SU-DHL-6 (cell line): ENCODE measurements around the gene IQCH.

ENCODE experiments used
- H2AFZ ChIP-seq: fragments of 200-600 bp; sonication (generic); 2 replicates; pipeline ENCODE4 v1.6.1; 2014; ENCODE audit warnings: low read depth, mild to moderate bottlenecking, moderate library complexity, mixed read lengths, antibody characterized with exemption, low read length; ENCODE audit not compliant: severe bottlenecking
- H3F3A ChIP-seq: fragments of 200-600 bp; shearing (Covaris generic); 2 replicates; pipeline ENCODE4 v1.6.0; 2016; ENCODE audit warnings: antibody characterized with exemption, mild to moderate bottlenecking; ENCODE audit not compliant: insufficient read depth
- H3K27ac ChIP-seq: fragments of 200-600 bp; sonication (generic); 2 replicates; pipeline ENCODE4 v1.5.1; 2016; ENCODE audit warnings: low read depth, mild to moderate bottlenecking, low read length, moderate library complexity, mixed read lengths
- H3K27me3 ChIP-seq: fragments of 200-600 bp; sonication (generic), shearing (Covaris generic); 2 replicates; pipeline ENCODE4 v1.6.0; 2014; ENCODE audit warnings: mild to moderate bottlenecking, low read length
- H3K36me3 ChIP-seq: fragments of 200-600 bp; sonication (generic); 2 replicates; pipeline ENCODE4 v1.6.1; 2014; ENCODE audit warnings: mild to moderate bottlenecking, low read length, mixed read lengths
- H3K4me2 ChIP-seq: fragments of 300-600, 200-600 bp; shearing (Covaris generic), sonication (generic); 2 replicates; pipeline ENCODE4 v1.6.0; 2014; ENCODE audit warnings: low read length, low read depth, mild to moderate bottlenecking; ENCODE audit not compliant: poor library complexity, severe bottlenecking
- H3K4me3 ChIP-seq: fragments of 200-600 bp; sonication (generic); 2 replicates; pipeline ENCODE4 v1.5.1; 2014; ENCODE audit warnings: antibody characterized with exemption, low read length, mild to moderate bottlenecking, mixed read lengths; ENCODE audit not compliant: insufficient read depth, poor library complexity, severe bottlenecking
- H3K79me2 ChIP-seq: fragments of 200-600 bp; sonication (generic); 2 replicates; pipeline ENCODE4 v1.6.1; 2014; ENCODE audit warnings: mild to moderate bottlenecking, low read length, moderate library complexity; ENCODE audit not compliant: insufficient read depth
- H3K9ac ChIP-seq: fragments of 200-600 bp; sonication (generic); 2 replicates; pipeline ENCODE4 v1.7.0; 2014; ENCODE audit warnings: mild to moderate bottlenecking, low read length
- H3K9me2 ChIP-seq: fragments of 200-600 bp; sonication (generic); replicated peaks from 2 replicates; pipeline ENCODE4 v1.6.1; 2014; ENCODE audit warnings: low read length; ENCODE audit not compliant: insufficient read depth
- H3K9me3 ChIP-seq: fragments of 200-600 bp; sonication (generic); 2 replicates; pipeline ENCODE4 v1.6.1; 2014; ENCODE audit warnings: low read length, mixed read lengths; ENCODE audit not compliant: insufficient read depth
- H4K20me1 ChIP-seq: fragments of 200-600 bp; sonication (generic); 2 replicates; pipeline ENCODE4 v1.6.1; 2014; ENCODE audit warnings: low read depth, mild to moderate bottlenecking, antibody characterized with exemption, low read length, moderate library complexity, mixed read lengths
- EZH2phosphoT487 ChIP-seq: fragments of 200-600 bp; sonication (generic), shearing (Covaris generic); conservative IDR thresholded peaks from 2 replicates; pipeline ENCODE4 v1.6.1; 2018; ENCODE audit warnings: mild to moderate bottlenecking, antibody characterized with exemption, low read length, moderate library complexity, mixed read lengths
- TF ChIP-seq, protein P1 (sequence below): fragments of 200-600 bp; sonication (generic); IDR thresholded peaks from one replicate; pipeline ENCODE4 v1.5.1; 2017; ENCODE audit warnings: antibody characterized with exemption, mild to moderate bottlenecking, low read length, moderate library complexity; ENCODE audit not compliant: insufficient read depth, poor library complexity, severe bottlenecking

Gene IQCH

DNA sequence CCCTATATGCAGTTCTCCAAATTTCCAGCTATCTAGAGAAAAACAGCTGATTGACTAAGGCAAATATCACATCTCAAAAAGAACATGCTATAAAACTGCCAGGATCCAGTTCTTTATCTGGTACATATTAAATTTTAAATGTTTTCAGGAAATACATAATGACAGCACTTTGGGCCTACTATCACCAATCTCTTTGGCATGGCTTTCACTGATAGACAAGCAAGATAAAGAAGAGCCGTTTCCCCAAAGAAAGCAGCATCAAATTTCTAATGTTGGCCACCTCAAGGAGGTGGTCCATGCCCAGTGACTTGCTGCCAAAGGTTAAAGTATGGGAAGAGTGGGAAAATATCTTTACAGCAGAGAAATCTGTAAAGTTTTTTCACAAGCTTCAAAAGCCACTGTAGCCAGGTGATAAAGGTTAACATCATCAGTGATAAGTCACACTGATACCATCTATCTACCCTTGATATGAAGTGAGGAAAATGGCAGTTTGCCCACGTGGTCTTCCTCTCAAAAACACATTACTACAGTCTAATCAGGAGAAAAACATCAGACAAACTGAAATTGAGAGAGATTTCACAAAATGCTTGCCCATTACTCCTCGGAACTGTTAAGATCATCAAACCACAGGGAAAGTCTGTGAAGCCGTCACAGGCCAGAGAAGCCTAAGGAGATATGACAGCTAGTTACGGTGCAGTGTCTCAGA lies 220.0 kb downstream of the IQCH start:
- no peaks in the 10 kb centered on the region for H3K79me2 ChIP-seq
- no peak overlapping the region for H3K9ac ChIP-seq

DNA sequence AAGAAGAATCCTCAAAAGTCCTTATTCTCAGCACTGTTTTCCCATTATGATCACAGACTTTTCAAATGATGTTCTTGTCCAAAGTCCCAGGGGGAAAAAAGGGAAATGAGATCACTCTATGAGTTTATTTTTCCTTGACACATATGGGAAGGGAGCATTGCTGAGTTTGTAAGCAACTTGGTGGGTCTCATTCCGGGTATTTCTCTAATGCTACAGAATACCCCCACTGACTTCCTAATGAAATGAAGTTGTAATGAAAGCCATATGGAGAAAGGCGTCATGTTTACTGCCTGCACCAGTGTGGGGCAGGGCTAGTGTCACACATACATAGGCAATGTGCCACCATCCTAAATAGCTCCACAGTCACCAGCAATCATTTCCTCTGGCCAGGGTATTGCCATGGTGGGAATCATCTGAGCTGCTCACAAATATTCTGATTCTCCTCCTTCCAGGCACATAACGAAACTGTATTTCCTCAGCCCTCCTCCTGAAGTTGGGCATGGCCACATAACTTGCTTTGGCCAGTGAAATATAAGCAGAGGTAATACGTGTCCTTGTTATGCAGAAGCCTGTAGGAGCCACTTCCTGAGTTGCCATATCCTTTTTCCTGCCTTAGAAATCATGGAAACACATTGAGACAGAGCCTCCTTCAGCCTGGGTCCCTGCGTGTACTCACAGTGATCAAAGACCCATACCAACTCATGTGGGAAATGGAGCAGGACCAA lies 225.4 kb downstream of the IQCH start:
- Histone ChIP-seq H2AFZ (no peak overlapping the region), H3K27ac (no peak overlapping the region), H3K4me3 (no peak overlapping the region)

More for the DNA sequence above, 220.0 kb downstream of the IQCH start:
- Histone ChIP-seq H3K4me2 (no peak overlapping the region), H2AFZ (no peak overlapping the region), H3F3A (no peaks in the 10 kb centered on the region), H3K4me3 (no peak overlapping the region), H3K9me3 (no peaks in the 10 kb centered on the region), H3K36me3 (no peaks in the 10 kb centered on the region), H3K27me3 (no peaks in the 10 kb centered on the region), H3K9me2 (no peaks in the 10 kb centered on the region), H3K27ac (no peak overlapping the region), H4K20me1 (no peaks in the 10 kb centered on the region)
- no peak for TF ChIP-seq EZH2phosphoT487
- TF ChIP-seq, protein P1, sequence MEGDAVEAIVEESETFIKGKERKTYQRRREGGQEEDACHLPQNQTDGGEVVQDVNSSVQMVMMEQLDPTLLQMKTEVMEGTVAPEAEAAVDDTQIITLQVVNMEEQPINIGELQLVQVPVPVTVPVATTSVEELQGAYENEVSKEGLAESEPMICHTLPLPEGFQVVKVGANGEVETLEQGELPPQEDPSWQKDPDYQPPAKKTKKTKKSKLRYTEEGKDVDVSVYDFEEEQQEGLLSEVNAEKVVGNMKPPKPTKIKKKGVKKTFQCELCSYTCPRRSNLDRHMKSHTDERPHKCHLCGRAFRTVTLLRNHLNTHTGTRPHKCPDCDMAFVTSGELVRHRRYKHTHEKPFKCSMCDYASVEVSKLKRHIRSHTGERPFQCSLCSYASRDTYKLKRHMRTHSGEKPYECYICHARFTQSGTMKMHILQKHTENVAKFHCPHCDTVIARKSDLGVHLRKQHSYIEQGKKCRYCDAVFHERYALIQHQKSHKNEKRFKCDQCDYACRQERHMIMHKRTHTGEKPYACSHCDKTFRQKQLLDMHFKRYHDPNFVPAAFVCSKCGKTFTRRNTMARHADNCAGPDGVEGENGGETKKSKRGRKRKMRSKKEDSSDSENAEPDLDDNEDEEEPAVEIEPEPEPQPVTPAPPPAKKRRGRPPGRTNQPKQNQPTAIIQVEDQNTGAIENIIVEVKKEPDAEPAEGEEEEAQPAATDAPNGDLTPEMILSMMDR = no peak

DNA sequence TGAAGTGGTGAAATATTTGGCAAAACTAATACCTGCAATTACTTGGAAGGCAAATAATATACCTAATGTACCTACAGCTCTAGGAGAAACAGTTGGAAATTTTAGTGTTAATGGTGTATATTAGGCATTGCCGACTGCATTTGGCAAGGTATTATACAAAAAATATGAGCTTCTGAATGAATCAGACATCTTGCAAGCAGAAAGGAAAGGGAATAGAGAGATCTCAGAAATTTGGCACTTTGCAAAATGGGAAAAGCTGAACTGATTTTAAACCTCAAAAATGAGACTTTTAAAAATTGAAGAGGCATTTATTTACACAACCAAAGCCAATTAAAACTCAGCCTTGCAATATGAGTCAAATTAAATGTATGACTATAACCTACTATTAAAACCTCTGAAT lies 226.2 kb downstream of the IQCH start:
- TF ChIP-seq, protein P1 = no peak
- no peak for TF ChIP-seq EZH2phosphoT487
- Histone ChIP-seq H3K27ac (no peak overlapping the region), H3F3A (no peaks in the 10 kb centered on the region), H3K27me3 (no peaks in the 10 kb centered on the region), H3K4me3 (no peak overlapping the region), H2AFZ (no peak overlapping the region), H3K4me2 (no peak overlapping the region), H3K9me3 (no peaks in the 10 kb centered on the region), H3K79me2 (no peaks in the 10 kb centered on the region), H3K36me3 (no peaks in the 10 kb centered on the region), H3K9me2 (no peaks in the 10 kb centered on the region), H3K9ac (no peak overlapping the region), H4K20me1 (no peaks in the 10 kb centered on the region)

More for the DNA sequence above, 225.4 kb downstream of the IQCH start:
- no peaks in the 10 kb centered on the region for H3K27me3 ChIP-seq
- no peaks in the 10 kb centered on the region for H3K9me3 ChIP-seq
- H3K9me2 ChIP-seq = no peaks in the 10 kb centered on the region
- H3K36me3 ChIP-seq = no peaks in the 10 kb centered on the region
- no peak overlapping the region for H3K9ac ChIP-seq
- no peaks in the 10 kb centered on the region for H3F3A ChIP-seq
- H3K4me2 ChIP-seq = no peak overlapping the region
- TF ChIP-seq, protein P1 = no peak
- TF ChIP-seq EZH2phosphoT487 = no peak
- no peaks in the 10 kb centered on the region for H4K20me1 ChIP-seq
- no peaks in the 10 kb centered on the region for H3K79me2 ChIP-seq
